Measurements from ENCODE around the gene COL11A2.

COL11A2 gene

GRCh38 chr6:33187809-33188208, 4.5 kb downstream of the COL11A2 start:
- H3K4me1 ChIP-seq, result peaks cover 0 to 17% (median 9%) of the 10 kb centered on the region in 4 donors
- no peaks in the 10 kb centered on the region for H3K9me3 ChIP-seq
- intact Hi-C loops (cut with DNase I; ENCODE audit: low total_unique reads), result no loop called here
- H3K4me3 ChIP-seq, result no peak overlapping the region
- no peak overlapping the region for H3K27ac ChIP-seq
- no peaks in the 10 kb centered on the region for H3K36me3 ChIP-seq
- TF ChIP-seq CTCF (IDR thresholded peaks at IDR 0.05), result no peak
- H3K27me3 ChIP-seq, result peaks cover 0 to 31% of the 10 kb centered on the region in 2 donors
- no peak for DNase-seq

GRCh38 chr6:33185654-33186187, 6.5 kb downstream of the COL11A2 start:
- no peak overlapping the region for H3K27ac ChIP-seq
- H3K4me3 ChIP-seq, result no peak overlapping the region
- DNase-seq, result no peak
- no peaks in the 10 kb centered on the region for H3K9me3 ChIP-seq
- peaks cover 0 to 16% of the 10 kb centered on the region in 2 donors for H3K27me3 ChIP-seq
- H3K4me1 ChIP-seq, result no peaks in the 10 kb centered on the region
- intact Hi-C loops (cut with DNase I; ENCODE audit: low total_unique reads), result no loop called here
- H3K36me3 ChIP-seq, result no peaks in the 10 kb centered on the region
- no peak for TF ChIP-seq CTCF (IDR thresholded peaks at IDR 0.05)

- no peak for DNase-seq
- intact Hi-C loops (cut with DNase I; ENCODE audit: low total_unique reads), result no loop called here
- Histone ChIP-seq H3K4me1 (no peaks in the 10 kb centered on the region), H3K9me3 (no peaks in the 10 kb centered on the region), H3K4me3 (no peak overlapping the region), H3K27me3 (peaks cover 0 to 13% of the 10 kb centered on the region in 2 donors), H3K36me3 (no peaks in the 10 kb centered on the region), H3K27ac (no peak overlapping the region)
- TF ChIP-seq CTCF (IDR thresholded peaks at IDR 0.05), result no peak
Observed at GRCh38 chr6:33185190-33185589, 7.1 kb downstream of the COL11A2 start.

GRCh38 chr6:33183071-33183683, 9.1 kb downstream of the COL11A2 start:
- intact Hi-C loops (cut with DNase I; ENCODE audit: low total_unique reads), result no loop called here
- no peaks in the 10 kb centered on the region for H3K36me3 ChIP-seq
- no peaks in the 10 kb centered on the region for H3K4me1 ChIP-seq
- no peak overlapping the region for H3K4me3 ChIP-seq
- no peak for TF ChIP-seq CTCF (IDR thresholded peaks at IDR 0.05)
- H3K9me3 ChIP-seq, result no peaks in the 10 kb centered on the region
- DNase-seq, result no peak
- H3K27ac ChIP-seq, result no peak overlapping the region
- no peaks in the 10 kb centered on the region for H3K27me3 ChIP-seq

GRCh38 chr6:33181141-33181540, 11.1 kb downstream of the COL11A2 start:
- Histone ChIP-seq H3K27me3 (no peaks in the 10 kb centered on the region), H3K4me3 (no peak overlapping the region), H3K27ac (no peak overlapping the region), H3K36me3 (no peaks in the 10 kb centered on the region), H3K4me1 (no peaks in the 10 kb centered on the region), H3K9me3 (no peaks in the 10 kb centered on the region)
- no peak for DNase-seq
- TF ChIP-seq CTCF (IDR thresholded peaks at IDR 0.05), result no peak
- intact Hi-C loops (cut with DNase I; ENCODE audit: low total_unique reads), result no loop called here

Data from tibial artery (tissue), 4 donors.